ENCODE results near the gene HELB. TPM values are rescaled to one million over a fixed set of nuclear protein-coding genes. Genes with fewer than 3 reads are reported as not detected.

Gene HELB
- total and polyA plus RNA-seq, 2 of the 8 experiments (the other 6 are each of a cell fraction or from before 2014, with no cell fraction given): 1.8 to 7.6 TPM

DNA sequence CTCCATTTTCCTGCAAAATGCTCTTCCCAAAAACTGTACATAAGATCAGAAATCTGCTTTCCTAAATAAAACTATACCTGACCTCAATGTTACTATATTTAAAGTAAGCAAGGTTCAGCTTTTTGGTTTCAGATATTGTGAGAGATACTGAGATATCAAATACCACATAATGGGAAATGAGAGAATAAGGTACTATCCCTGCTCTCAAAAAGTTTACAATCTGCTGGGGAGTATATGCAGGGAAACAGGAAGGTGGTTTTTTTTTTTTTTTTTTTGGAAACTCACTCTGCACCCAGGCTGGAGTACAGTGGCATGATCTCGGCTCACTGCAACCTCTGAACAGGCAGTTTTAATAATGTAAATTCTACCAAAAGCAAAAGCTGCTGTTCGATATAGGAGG, 49.0 kb downstream of the HELB start:
- H2AK5ac ChIP-seq (ENCODE audit: low read depth, low read length): no peak overlapping the region
- POLR2A ChIA-PET (ENCODE audit: partially characterized antibody): no interaction called here
- no peak overlapping the region for H2BK120ac ChIP-seq (replicated peaks; ENCODE audit: low read depth, low read length)
- H4K91ac ChIP-seq (replicated peaks; ENCODE audit: insufficient read length, low read length): no peak overlapping the region
- TF ChIP-seq EZH2 (IDR thresholded peaks at IDR 0.05; ENCODE audit: low read depth, low read length, severe bottlenecking) (no peak), POLR2A (IDR thresholded peaks at IDR 0.05; ENCODE audit: control extremely low read depth in 1 of 2, low read depth in 2 of 2, low read length in 2 of 2) (no peak), MAFK (IDR thresholded peaks at IDR 0.05; ENCODE audit: low read depth, low read length) (no peak), RBBP5 (IDR thresholded peaks at IDR 0.05; ENCODE audit: borderline replicate concordance, low read depth, low read length) (no peak), POU5F1 (IDR thresholded peaks at IDR 0.05; ENCODE audit: low read depth, low read length) (no peak), KDM4A (IDR thresholded peaks at IDR 0.05; ENCODE audit: low read depth, low read length, severe bottlenecking) (no peak), SUZ12 (IDR thresholded peaks at IDR 0.05; ENCODE audit: low read length) (no peak), SAP30 (IDR thresholded peaks at IDR 0.05; ENCODE audit: insufficient read depth, insufficient replicate concordance, low read length) (no peak), SRF (IDR thresholded peaks at IDR 0.05; ENCODE audit: low read depth, low read length) (no peak), BACH1 (IDR thresholded peaks at IDR 0.05; ENCODE audit: low read length) (no peak), CHD2 (IDR thresholded peaks at IDR 0.05; ENCODE audit: low read length) (no peak), RFX5 (IDR thresholded peaks at IDR 0.05; ENCODE audit: borderline replicate concordance, low read depth, low read length) (no peak), RAD21 (IDR thresholded peaks at IDR 0.05 in 1 of 2, conservative IDR thresholded peaks at IDR 0.05 in 1 of 2; ENCODE audit: low read depth in 2 of 2, low read length in 2 of 2) (no peak)
- TF ChIP-seq, protein P1, sequence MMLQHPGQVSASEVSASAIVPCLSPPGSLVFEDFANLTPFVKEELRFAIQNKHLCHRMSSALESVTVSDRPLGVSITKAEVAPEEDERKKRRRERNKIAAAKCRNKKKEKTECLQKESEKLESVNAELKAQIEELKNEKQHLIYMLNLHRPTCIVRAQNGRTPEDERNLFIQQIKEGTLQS (IDR thresholded peaks at IDR 0.05; ENCODE audit: insufficient read depth, low read depth, low read length): no peak
- 85% methylated on average over 2 of the region's 2 CpGs; no CpG with 5 or more reads in 1 of the 2 experiments for WGBS, 2 experiments (ENCODE audit: extremely low coverage in 1 of 2, insufficient coverage in 1 of 2, insufficient read length in 1 of 2, insufficient replicate concordance in 2 of 2, low coverage in 1 of 2, low lambda C conversion rate in 2 of 2, missing lambda C conversion rate in 1 of 2)
- H2BK15ac ChIP-seq (ENCODE audit: low read length): no peak overlapping the region
- no peak overlapping the region for H4K5ac ChIP-seq (ENCODE audit: insufficient read length, low read depth, low read length)
- H3K4me2 ChIP-seq (ENCODE audit: insufficient read depth in 1 of 2, low read depth in 2 of 2, low read length in 2 of 2): no peak overlapping the region
- H3K36me3 ChIP-seq (ENCODE audit: control insufficient read depth in 2 of 4, insufficient read depth in 4 of 4, low read length in 3 of 4): no peaks in the 10 kb centered on the region
- H3K56ac ChIP-seq (replicated peaks; ENCODE audit: insufficient read length, low read depth, low read length): no peak overlapping the region
- no peak overlapping the region for H2BK5ac ChIP-seq (ENCODE audit: low read depth, low read length)
- H4K20me1 ChIP-seq (replicated peaks in 1 of 2; ENCODE audit: control insufficient read depth in 1 of 2, insufficient read depth in 2 of 2, low read length in 2 of 2): no peaks in the 10 kb centered on the region
- CTCF ChIA-PET (ENCODE audit: partially characterized antibody): interaction anchor here (1.3 to 5.5 kb wide), 7 partner anchors 10 to 341 kb away, joined by 3 to 25 read pairs (median 8); no protein-coding TSS in a partner anchor
- no peak overlapping the region for H2AFZ ChIP-seq (ENCODE audit: low read length)
- H3K9me3 ChIP-seq (ENCODE audit: insufficient read depth in 2 of 2, low read depth in 1 of 2, low read length in 1 of 2): no peaks in the 10 kb centered on the region
- no peaks in the 10 kb centered on the region for H3K27me3 ChIP-seq (replicated peaks in 1 of 4; ENCODE audit: control insufficient read depth in 3 of 4, extremely low read depth in 1 of 4, insufficient read depth in 3 of 4, low read length in 3 of 4)
- no peaks in the 10 kb centered on the region for H3K79me1 ChIP-seq (ENCODE audit: low read depth, low read length)
- H3K18ac ChIP-seq (ENCODE audit: extremely low read depth, low read length): no peak overlapping the region
- no peak overlapping the region for H3K9ac ChIP-seq (replicated peaks in 1 of 4; ENCODE audit: extremely low read depth in 1 of 4, low read depth in 3 of 4, low read length in 3 of 4)
- no peak overlapping the region for H3K14ac ChIP-seq (ENCODE audit: insufficient read length)
- H2BK20ac ChIP-seq (ENCODE audit: low read length): no peak overlapping the region
- no peak overlapping the region for H3K23ac ChIP-seq (ENCODE audit: insufficient read length)
- no peak overlapping the region for H2BK12ac ChIP-seq (ENCODE audit: low read depth, low read length)
- no peaks in the 10 kb centered on the region; a peak in 1 of 7 replicates for H3K4me1 ChIP-seq (replicated peaks in 1 of 4; ENCODE audit: control insufficient read depth in 3 of 4, insufficient read depth in 4 of 4, low read length in 3 of 4)
- H4K8ac ChIP-seq (ENCODE audit: extremely low read depth, insufficient read depth, low read length): no peak overlapping the region
- no peak overlapping the region for H3K27ac ChIP-seq (ENCODE audit: low read depth, low read length)
- H3K23me2 ChIP-seq (ENCODE audit: low read depth, low read length): no peaks in the 10 kb centered on the region
- no peak overlapping the region for H3K4ac ChIP-seq (replicated peaks; ENCODE audit: insufficient read length, low read depth, low read length)
- no peak for FAIRE-seq
- H3K79me2 ChIP-seq (ENCODE audit: control insufficient read depth in 1 of 2, insufficient read depth in 2 of 2, low read length in 2 of 2): no peaks in the 10 kb centered on the region
- DNase-seq (ENCODE audit: low read depth in 1 of 2, low spot score in 2 of 2): no peak
- H3K4me3 ChIP-seq (ENCODE audit: extremely low read depth in 1 of 4, insufficient read depth in 2 of 4, low read depth in 3 of 4, low read length in 4 of 4): no peak overlapping the region
